ENCODE measurements around the gene PPP4R3B.
"Not testable (repeated sequence)": the region's sequence is repeated elsewhere in the genome, so short reads cannot be mapped to it uniquely, and the experiment has no call there.

The PPP4R3B gene

DNA sequence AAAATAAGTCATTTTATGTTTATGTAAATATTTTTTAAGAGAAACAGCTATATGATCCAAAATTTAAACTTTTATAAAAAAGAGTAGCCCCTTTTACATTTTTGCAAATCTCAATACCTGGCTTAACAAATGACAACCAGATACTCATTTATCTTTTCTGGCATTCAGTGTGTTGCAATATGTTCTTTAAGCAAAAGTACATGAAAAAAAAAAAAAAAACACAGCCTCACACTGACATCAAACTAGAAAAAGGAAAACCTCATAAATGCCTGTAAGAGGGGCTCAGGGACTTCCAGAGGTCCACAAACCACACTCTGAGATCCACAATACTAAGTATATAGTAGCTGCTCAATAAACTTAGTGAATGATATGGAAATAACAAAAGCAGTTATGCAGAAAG lies 21.9 kb downstream of the PPP4R3B start:
- peak; percentile 37 for FAIRE-seq

- FAIRE-seq, result no peak
These were observed 25.3 kb downstream of the PPP4R3B start for GRCh38 chr2:55592130-55592529.

DNA sequence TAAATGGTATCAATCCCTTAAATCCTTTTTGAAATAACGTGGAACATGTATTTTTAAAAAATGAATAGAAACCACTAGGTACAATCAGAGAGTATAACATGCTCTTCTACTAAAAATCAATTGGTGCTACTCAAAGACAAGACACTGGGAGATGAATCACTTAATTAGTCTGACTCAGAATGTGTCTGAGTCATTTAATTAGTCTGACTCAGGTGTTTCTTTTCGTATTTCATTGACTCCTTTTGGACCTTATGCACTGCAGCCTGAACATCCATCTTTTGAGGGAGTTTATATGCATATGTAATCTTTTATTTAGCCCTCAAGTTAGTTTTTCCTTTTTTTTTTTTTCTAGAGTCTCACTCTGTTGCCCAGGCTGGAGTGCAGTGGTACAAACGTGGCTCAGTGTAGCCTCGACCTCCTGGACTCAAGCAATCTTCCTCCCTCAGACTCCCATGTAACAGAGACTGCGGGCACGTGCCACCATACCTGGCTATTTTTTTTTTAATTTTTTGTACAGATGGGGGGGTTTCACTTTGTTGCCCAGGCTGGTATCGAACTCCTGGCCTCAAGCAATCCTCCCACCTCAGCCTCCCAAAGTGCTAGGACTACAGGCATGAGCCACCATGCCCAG lies 26.5 kb downstream of the PPP4R3B start:
- FAIRE-seq, result no peak

DNA sequence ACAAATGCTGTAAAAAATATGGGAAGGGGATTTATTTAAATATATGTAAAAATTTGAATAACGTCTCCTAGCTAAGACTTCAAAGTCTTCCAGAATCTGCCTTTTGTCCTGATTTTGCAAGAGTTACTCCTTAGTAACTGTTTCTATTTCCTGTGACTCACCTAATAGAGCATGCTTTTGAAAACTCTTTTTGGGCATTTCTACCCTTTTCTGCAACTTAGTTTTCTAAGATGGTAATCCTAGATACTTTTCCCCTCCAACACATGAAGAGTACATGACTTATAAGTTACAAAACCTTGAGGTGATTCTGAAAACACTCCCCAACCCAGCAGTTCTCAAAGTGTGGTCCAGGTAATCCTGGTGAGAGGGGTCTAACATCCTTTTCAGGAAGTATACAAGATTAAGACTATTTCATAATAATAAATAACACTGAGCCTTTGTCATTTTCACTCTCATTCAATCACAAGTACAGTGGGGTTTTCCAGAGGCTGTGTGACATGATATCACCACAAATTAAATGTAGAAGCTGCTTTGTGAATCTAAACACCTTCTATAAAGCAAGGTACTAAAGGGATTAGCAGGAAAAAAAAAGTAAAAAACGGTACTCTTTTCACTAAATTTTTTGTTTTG lies 31.9 kb downstream of the PPP4R3B start:
- FAIRE-seq, result no peak

- no peak for FAIRE-seq
These were observed 35.4 kb downstream of the PPP4R3B start for GRCh38 chr2:55581874-55582547.

DNA sequence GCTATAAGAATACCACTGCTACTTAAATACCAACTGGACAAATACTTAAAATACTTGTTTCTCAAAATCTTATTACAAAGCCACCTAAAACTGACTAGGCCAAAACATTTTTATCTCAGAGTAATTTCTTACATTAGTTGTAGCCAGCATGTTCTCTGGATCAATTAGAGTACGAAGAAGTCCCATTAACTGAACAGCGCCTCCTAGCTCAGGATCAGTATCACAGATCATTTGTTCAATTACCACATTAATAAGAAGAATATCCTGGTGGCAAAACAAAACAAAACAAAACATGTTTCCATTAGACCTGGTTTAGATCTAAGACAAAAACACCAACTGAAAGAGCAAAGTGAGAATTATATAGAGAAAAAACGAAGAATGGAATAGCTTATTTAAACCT lies 36.0 kb downstream of the PPP4R3B start:
- FAIRE-seq, result peak; percentile 21

- not testable (repeated sequence) for FAIRE-seq
These were observed 48.4 kb downstream of the PPP4R3B start for GRCh38 chr2:55569002-55569401.

GRCh38 chr2:55567298-55567697 lies 50.1 kb downstream of the PPP4R3B start:
- FAIRE-seq, result no peak

- FAIRE-seq, result no peak
These were observed 51.8 kb downstream of the PPP4R3B start for GRCh38 chr2:55565613-55566012.

DNA sequence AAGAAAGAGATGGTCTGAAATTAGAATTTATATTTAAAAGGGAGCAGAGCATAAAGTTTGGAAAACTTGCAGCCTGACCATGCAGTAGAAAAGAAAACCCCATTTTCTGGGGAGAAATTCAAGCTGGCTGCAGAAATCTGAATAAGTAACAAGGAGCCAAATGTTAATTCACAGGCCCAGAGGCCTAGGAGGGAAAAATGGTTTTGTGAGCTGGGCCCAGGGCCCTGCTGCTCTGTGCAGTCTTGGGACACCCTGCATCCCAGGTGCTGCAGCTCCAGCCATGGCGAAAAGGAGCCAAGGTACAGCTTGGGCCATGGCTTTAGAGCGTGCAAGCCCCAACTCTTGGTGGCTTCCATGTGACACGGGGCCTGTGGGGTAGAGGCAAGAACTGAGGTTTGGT lies 56.6 kb downstream of the PPP4R3B start:
- FAIRE-seq, result no peak

DNA sequence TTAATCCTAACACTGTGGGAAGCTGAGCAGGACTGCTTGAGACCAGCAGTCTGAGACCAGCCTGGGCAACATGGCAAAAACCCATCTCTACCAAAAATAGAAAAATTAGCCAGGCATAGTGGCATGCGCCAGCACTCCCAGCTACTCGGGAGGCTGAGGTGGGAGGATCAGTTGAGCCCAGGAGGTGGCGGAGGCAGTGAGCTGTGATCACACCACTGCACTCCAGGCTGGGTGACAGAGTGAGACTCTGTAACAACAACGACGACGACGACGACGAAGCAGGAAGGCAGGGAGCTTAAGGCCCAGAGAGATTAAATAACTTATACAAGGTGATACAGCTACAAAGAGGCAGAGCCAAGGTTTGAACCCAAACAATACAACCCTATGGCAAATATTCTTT lies 60.6 kb downstream of the PPP4R3B start:
- no peak for FAIRE-seq

GRCh38 chr2:55555977-55556376 lies 61.4 kb downstream of the PPP4R3B start:
- FAIRE-seq, result no peak

DNA sequence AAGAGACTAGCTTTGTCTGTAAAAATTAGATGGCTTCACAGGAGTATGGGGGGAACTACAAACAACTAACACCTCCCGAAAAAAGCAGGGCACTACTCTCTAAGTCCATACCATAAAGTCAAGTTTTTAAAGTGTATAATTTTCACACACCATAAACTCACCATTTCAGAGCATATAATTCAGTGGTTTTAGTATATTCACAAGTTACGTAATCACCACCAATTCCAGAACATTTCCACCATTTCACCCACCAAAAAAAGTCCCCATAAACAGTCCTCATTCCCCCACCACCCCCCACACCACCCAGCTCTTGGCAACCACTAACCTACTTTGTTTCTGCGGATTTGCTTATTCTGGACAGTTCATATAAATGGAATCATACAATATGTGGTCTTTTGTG lies 64.1 kb downstream of the PPP4R3B start:
- no peak for FAIRE-seq

DNA sequence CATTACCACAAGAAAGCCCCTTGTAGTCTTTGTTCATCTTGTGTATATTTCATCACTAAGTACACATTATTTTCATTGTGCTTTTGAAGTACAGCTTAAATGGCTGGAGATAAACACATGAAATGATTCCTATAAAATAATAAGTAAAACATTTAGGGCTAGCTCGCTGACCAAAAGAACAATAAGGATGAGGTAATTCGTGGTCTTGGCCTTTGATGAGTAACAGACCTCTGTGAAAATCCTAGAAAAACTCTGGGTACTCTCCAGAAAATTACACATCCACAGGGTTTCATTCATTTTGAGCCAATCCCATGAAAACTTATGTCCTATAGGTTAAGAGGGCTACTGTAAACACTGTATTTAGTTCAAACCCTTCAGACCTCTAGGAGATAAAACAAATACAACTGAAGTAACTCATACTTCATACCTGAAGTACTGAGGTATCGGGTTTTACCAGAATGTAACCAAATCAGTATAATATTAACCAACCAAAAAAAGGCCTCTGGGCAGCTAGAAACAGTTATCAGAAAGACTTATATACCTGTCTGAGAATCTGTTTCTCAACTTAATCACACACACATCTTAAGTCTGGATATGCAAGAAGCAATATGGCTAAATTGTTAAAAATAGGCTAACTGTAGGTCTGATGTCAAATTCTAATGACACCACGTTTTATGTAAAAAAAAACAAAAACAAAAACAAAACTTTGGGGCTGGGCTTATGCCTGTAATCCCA lies 66.9 kb downstream of the PPP4R3B start:
- FAIRE-seq, result no peak

DNA sequence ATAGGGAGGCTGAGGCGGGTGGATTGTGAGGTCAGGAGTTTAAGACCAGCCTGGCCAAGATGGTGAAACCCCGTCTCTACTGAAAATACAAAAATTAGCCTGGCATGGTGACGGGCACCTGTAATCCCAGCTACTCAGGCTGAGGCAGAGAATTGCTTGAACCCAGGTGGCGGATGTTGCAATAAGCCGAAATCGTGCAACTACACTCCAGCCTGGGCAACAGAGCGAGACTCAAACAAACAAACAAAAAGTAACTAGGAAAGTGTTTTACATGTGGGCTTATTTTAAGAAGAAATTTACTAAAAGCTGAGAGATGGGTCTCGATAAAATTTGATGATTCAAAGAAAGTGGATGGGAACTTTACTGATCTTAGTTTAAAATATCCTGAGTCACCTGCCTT lies 69.7 kb downstream of the PPP4R3B start:
- FAIRE-seq, result not testable (repeated sequence)

DNA sequence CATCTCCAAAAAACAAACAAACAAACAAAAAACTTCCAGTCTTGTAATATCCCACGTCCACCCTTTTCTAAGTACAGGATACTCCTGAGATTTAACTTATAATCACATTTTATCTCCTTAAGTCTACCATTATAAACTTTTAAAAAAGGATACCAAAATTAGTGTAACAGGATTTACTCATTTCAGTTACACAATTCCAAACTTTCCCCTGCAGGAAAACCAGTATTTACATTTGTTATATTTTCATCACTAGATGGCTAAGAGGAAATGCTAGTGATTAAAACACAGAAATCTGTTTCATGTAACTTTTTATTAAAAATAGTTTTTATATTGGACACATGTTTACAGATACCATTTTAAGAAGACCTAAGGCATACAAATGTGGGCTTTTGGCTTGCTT lies 70.4 kb downstream of the PPP4R3B start:
- FAIRE-seq, result no peak

DNA sequence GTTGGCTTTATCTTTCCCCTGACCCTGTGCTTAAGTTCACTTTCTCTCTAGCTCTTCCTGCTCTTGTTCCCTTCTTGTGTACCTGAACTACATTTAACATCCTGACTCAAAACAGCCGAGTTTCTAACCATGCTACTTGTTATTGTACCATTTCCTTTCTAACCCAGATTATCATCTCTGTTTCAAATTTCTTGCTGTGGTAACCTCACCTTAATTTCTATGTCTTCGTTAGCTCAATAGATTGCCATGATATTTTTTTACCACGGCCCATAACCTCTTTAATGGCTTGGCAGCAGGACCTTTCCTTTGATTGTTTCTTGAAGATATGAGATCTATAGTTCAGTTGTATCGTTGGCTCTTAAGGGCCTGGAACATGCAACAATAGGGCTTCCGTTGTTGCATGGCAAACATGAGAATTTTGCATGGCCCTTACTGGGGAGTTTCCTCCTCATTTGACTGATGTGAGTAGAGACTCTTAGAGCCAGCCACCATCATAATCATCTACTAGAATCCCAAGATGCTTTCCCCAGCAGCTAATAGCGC lies 86.8 kb downstream of the PPP4R3B start:
- FAIRE-seq, result no peak

DNA sequence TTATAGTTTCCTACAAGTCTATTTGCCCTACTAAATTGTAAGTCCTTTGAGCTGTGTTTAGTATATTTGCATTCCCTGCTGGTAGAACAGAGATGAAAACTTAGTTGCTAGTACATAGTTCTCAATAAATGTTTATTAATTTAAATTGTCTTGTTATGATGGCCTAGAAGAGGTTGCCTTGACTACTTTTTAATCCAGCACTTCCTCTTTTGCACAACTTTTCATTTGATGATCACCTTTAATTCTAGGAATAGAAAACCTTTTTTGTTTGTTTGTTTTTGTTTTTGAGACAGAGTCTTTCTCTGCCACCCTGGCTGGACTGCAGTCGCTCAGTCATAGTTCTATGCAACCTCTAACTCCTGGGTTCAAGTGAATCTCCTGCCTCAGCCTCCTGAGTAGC lies 91.2 kb downstream of the PPP4R3B start:
- FAIRE-seq, result no peak

- no peak for FAIRE-seq
These were observed 92.5 kb downstream of the PPP4R3B start for GRCh38 chr2:55524884-55525437.

- FAIRE-seq, result no peak
These were observed 97.2 kb downstream of the PPP4R3B start for GRCh38 chr2:55519938-55520885.

- FAIRE-seq, result no peak
These were observed 98.6 kb downstream of the PPP4R3B start for GRCh38 chr2:55518841-55519165.

GRCh38 chr2:55511508-55512124 lies 105.8 kb downstream of the PPP4R3B start:
- FAIRE-seq, result peak; percentile 92
